VCaP (cell line): ENCODE results near the gene ZNF106.
A peak's percentile ranks its signal among the peaks of the same experiment; 100 is the strongest.

ENCODE experiments used
- H3K27ac ChIP-seq: fragments of 450-650 bp; 2 replicates; pipeline ENCODE4 v1.5.1; 2017
- CTCF ChIP-seq: fragments of 450-650 bp; conservative IDR thresholded peaks from 2 replicates; pipeline ENCODE4 v1.5.1; 2017; ENCODE audit warnings: mild to moderate bottlenecking, moderate library complexity

The ZNF106 gene

GRCh38 chr15:42405863-42406482 is 85.0 kb downstream of the ZNF106 start:
- no peak for TF ChIP-seq CTCF
- H3K27ac ChIP-seq: no peak overlapping the region

GRCh38 chr15:42404461-42405235 is 86.3 kb downstream of the ZNF106 start:
- TF ChIP-seq CTCF: no peak

GRCh38 chr15:42403389-42403788 is 87.6 kb downstream of the ZNF106 start:
- no peak for TF ChIP-seq CTCF
- H3K27ac ChIP-seq: no peak overlapping the region

More at GRCh38 chr15:42404461-42405235, 86.3 kb downstream of the ZNF106 start:
- no peak overlapping the region for H3K27ac ChIP-seq

GRCh38 chr15:42402455-42403205 is 88.3 kb downstream of the ZNF106 start:
- no peak for TF ChIP-seq CTCF
- H3K27ac ChIP-seq: no peak overlapping the region

GRCh38 chr15:42401544-42402454 is 89.1 kb downstream of the ZNF106 start:
- H3K27ac ChIP-seq: no peak overlapping the region
- no peak for TF ChIP-seq CTCF

GRCh38 chr15:42395838-42396237 is 95.1 kb downstream of the ZNF106 start:
- peak overlapping the region; percentile 14; the same call in 1 of the 2 replicates for H3K27ac ChIP-seq
- no peak for TF ChIP-seq CTCF
